Choroid plexus epithelial cell (primary cell): ENCODE measurements around the gene SOD2.

Experiments
- DNase-seq: peaks from one replicate; pipeline ENCODE4 v3.0.0-alpha.2; 2010; ENCODE audit warnings: low read depth
- H3K4me3 ChIP-seq: 2 replicates; pipeline ENCODE4 v1.5.1; 2011; ENCODE audit warnings: low read depth, mild to moderate bottlenecking, control low read depth, low read length, moderate library complexity
- TF ChIP-seq, protein P1 (sequence below): conservative IDR thresholded peaks from 2 replicates; pipeline ENCODE4 v1.5.1; 2011; ENCODE audit warnings: low read depth, mild to moderate bottlenecking, control low read depth, inconsistent platforms, low read length, moderate library complexity

The SOD2 gene

DNA sequence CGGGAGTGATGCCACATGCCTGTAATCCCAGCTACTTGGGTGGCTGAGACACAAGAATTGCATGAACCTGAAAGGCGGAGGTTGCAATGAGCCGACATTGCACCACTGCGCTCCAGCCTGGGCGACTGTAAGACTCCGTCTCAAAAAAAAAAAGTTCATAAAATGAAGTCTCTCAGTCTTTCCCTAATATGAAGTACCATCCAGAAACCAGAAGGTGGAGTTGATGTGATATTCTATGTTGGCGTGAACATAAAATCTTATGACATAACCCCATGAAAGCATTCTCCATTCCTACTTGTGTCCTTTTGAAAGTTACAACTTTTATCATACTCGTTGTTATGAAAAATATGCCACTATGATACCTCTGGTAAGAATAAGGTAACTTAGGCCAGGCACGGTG is 5.7 kb downstream of the SOD2 start:
- TF ChIP-seq, protein P1, sequence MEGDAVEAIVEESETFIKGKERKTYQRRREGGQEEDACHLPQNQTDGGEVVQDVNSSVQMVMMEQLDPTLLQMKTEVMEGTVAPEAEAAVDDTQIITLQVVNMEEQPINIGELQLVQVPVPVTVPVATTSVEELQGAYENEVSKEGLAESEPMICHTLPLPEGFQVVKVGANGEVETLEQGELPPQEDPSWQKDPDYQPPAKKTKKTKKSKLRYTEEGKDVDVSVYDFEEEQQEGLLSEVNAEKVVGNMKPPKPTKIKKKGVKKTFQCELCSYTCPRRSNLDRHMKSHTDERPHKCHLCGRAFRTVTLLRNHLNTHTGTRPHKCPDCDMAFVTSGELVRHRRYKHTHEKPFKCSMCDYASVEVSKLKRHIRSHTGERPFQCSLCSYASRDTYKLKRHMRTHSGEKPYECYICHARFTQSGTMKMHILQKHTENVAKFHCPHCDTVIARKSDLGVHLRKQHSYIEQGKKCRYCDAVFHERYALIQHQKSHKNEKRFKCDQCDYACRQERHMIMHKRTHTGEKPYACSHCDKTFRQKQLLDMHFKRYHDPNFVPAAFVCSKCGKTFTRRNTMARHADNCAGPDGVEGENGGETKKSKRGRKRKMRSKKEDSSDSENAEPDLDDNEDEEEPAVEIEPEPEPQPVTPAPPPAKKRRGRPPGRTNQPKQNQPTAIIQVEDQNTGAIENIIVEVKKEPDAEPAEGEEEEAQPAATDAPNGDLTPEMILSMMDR, result no peak
- peak; percentile 28 for DNase-seq
- H3K4me3 ChIP-seq, result no peak overlapping the region

DNA sequence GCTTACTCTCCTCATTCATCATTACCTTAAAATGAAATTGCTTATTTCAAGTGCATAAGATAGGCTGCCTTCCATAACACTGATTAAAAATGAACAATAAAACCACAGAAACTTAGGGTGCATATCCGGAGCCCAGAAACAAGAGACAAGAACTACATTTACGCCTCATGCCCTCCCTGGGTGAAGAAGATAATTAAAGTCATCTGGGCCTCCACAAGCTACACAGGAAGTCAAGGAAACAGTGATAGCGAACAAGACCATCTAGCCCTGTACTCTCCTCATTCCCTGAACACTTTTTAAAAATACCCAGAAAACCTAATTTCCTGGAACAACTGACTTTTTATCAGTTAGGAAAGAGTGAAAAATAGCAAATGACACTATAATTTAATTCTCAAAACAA is 6.3 kb downstream of the SOD2 start:
- H3K4me3 ChIP-seq, result no peak overlapping the region
- TF ChIP-seq, protein P1, result no peak

DNA sequence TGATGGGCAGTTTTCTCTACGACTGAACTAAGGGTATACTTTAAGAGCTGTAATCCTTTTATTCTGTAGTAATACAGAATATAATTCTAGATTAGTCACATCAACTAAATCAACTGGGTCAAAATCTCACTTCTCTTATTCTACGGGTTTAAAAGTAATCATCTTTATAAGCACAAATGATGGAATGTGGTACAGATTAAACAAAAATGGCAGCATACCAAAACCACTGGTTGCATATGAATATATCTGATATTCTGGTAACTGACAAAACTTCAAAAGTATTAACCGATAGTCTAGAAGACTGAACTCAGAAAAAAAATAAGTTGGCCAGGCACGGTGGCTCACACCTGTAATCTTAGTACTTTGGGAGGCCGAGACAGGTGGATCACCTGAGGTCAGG is 7.0 kb downstream of the SOD2 start:
- DNase-seq, result no peak
- H3K4me3 ChIP-seq, result no peak overlapping the region
- TF ChIP-seq, protein P1, result no peak

More for the DNA sequence above, 6.3 kb downstream of the SOD2 start:
- no peak for DNase-seq

DNA sequence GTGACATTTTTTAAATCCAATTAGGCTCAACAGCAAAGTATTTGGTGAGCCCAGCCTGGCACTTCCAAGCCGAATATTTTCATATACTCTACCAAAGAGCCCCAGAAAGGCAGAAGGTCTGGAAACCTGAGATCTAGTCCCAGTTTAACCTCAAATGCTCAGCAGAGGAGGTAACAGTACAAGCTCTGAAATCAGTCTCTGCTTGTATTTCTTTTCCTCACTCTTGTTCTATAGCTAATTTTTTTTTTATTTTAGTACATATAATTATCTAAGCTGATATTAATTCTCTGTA is 9.1 kb downstream of the SOD2 start:
- TF ChIP-seq, protein P1, result no peak
- no peak for DNase-seq
- H3K4me3 ChIP-seq, result no peak overlapping the region

DNA sequence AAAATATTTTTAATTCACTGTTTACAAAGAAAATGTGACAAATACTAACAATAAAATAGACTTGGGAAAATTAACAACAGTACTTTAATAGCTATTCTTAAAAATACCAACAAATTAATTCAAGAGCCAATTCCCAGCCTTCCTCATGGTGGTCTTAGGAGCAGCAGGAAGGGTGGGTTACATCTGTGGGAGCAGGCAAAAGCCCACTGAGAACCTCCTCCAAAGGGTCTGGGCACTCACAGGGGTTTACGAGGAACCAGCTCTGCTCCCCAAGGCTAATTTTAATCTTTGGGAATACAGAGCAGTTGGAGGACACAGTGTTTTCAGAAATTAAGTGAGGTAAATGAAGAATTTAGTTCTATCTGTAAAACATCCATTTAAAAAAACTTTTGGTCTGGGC is 10.2 kb downstream of the SOD2 start:
- no peak overlapping the region for H3K4me3 ChIP-seq
- TF ChIP-seq, protein P1, result no peak
- DNase-seq, result no peak

DNA sequence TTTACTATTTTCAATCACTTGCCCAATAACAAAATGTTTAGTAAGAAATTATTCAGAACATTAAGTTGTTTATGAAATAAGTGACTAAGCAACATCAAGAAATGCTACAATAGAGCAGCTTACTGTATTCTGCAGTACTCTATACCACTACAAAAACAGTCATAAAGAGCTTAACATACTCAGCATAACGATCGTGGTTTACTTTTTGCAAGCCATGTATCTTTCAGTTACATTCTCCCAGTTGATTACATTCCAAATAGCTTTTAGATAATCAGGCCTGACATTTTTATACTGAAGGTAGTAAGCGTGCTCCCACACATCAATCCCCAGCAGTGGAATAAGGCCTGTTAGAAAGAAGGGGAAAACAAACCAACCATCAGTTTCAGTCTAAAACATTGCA is 10.7 kb downstream of the SOD2 start:
- H3K4me3 ChIP-seq, result no peak overlapping the region
- TF ChIP-seq, protein P1, result no peak
- DNase-seq, result no peak

DNA sequence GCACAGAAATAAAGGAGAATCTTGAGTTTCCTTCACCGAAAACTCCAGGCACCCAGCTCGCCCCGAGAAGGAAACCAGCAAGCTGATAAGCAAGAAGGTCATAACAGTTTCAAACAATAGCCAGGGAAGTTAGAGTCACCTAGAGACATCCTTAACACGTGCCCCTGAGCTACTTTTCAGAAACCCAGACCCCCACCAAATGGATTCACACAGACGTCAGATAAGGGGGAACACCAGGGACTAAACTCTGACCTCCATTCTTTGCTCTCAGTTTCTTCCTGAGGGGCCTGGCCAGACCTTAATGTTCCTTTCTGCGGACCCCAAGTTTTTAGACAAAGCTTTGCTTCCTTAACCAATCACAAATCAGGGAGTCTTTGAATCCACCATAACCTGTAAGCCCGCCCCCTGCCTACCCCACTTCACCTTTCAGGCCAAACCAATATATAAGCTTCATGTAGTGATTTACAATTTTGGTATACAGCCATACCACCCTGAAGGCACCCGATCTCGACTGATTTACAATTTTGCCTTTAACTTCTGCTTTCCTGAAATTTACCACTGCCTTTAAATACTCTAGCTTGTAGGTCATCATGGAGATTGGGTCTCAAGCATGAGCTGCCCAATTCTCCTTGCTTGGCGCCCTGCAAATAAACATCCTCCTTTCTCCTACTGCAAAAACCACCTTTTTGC is 11.7 kb downstream of the SOD2 start:
- no peak for DNase-seq

More for the DNA sequence above, 11.7 kb downstream of the SOD2 start:
- H3K4me3 ChIP-seq, result no peak overlapping the region
- TF ChIP-seq, protein P1, result no peak
